Islet precursor cell (in vitro differentiated cells): ENCODE measurements around the gene HOMER2.
"Not testable (repeated sequence)": the region's sequence is repeated elsewhere in the genome, so short reads cannot be mapped to it uniquely, and the experiment has no call there.

Experiments
- DNase-seq: peaks from one replicate; pipeline ENCODE4 v3.0.0-alpha.2; 2018

HOMER2 gene

GRCh38 chr15:82892573-82892972 is 59.9 kb downstream of the HOMER2 start:
- DNase-seq, result no peak

GRCh38 chr15:82890995-82891390 is 61.5 kb downstream of the HOMER2 start:
- DNase-seq, result no peak

GRCh38 chr15:82890338-82890994 is 62.1 kb downstream of the HOMER2 start:
- no peak for DNase-seq

GRCh38 chr15:82882273-82882928 is 70.1 kb downstream of the HOMER2 start:
- DNase-seq, result no peak

GRCh38 chr15:82881747-82882146 is 70.8 kb downstream of the HOMER2 start:
- no peak for DNase-seq

GRCh38 chr15:82880704-82881103 is 71.8 kb downstream of the HOMER2 start:
- no peak for DNase-seq

GRCh38 chr15:82878325-82878724 is 74.2 kb downstream of the HOMER2 start:
- DNase-seq, result no peak

GRCh38 chr15:82877825-82878224 is 74.7 kb downstream of the HOMER2 start:
- DNase-seq, result no peak

- peak; percentile 42 for DNase-seq
These were observed 77.0 kb downstream of the HOMER2 start for GRCh38 chr15:82875411-82876003.

- no peak for DNase-seq
These were observed 77.6 kb downstream of the HOMER2 start for GRCh38 chr15:82874961-82875360.

- no peak for DNase-seq
These were observed 78.3 kb downstream of the HOMER2 start for GRCh38 chr15:82874267-82874666.

GRCh38 chr15:82873000-82873680 is 79.4 kb downstream of the HOMER2 start:
- no peak for DNase-seq

- DNase-seq, result no peak
These were observed 80.6 kb downstream of the HOMER2 start for GRCh38 chr15:82871832-82872484.

- DNase-seq, result no peak
These were observed 81.2 kb downstream of the HOMER2 start for GRCh38 chr15:82871358-82871757.

- DNase-seq, result no peak
These were observed 81.7 kb downstream of the HOMER2 start for GRCh38 chr15:82870727-82871320.

GRCh38 chr15:82865981-82866380 is 86.5 kb downstream of the HOMER2 start:
- not testable (repeated sequence) for DNase-seq

- DNase-seq, result not testable (repeated sequence)
These were observed 86.9 kb downstream of the HOMER2 start for GRCh38 chr15:82865581-82865980.

- no peak for DNase-seq
These were observed 87.6 kb downstream of the HOMER2 start for GRCh38 chr15:82864967-82865366.

GRCh38 chr15:82862886-82863285 is 89.6 kb downstream of the HOMER2 start:
- no peak for DNase-seq

GRCh38 chr15:82858932-82859331 is 93.6 kb downstream of the HOMER2 start:
- peak; percentile 44 for DNase-seq

- DNase-seq, result peak; percentile 62
These were observed 95.9 kb downstream of the HOMER2 start for GRCh38 chr15:82856397-82857170.
